ENCODE measurements around the gene TRIM50.
A peak's percentile ranks its signal among the peaks of the same experiment; 100 is the strongest.
"Not testable (repeated sequence)": the region's sequence is repeated elsewhere in the genome, so short reads cannot be mapped to it uniquely, and the experiment has no call there.

TRIM50 gene

DNA sequence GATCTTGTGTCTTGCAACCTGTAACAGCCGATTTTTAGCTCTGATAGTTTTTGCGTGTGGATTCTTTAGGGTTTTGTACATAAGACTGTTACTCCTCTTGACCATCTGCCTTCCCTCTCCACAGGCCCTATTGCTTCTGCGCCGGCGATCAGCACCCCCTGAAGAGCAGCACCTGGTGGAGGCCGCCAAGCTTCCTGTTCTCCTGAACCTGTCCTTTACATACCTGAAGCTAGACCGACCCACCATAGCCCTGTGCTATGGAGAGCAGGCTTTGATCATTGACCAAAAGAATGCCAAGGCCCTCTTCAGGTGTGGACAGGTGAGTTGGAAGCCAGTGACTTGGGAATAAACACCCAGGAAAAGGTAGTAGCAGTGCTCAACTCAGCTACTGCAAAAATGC, 12.6 kb upstream of the TRIM50 start:
- H3K4me1 Mint-ChIP-seq: peaks cover 6% of the 10 kb centered on the region
- no peak overlapping the region for H3K4me3 Mint-ChIP-seq
- no peak overlapping the region for H3K27ac Mint-ChIP-seq
- H3K9me3 Mint-ChIP-seq: no peaks in the 10 kb centered on the region
- DNase-seq (ENCODE audit: low spot score in 2 of 2) (no peak), ATAC-seq (ENCODE audit: low read depth) (no peak)
- peaks cover 7% of the 10 kb centered on the region for H3K27me3 Mint-ChIP-seq
- no peaks in the 10 kb centered on the region for H3K36me3 Mint-ChIP-seq

DNA sequence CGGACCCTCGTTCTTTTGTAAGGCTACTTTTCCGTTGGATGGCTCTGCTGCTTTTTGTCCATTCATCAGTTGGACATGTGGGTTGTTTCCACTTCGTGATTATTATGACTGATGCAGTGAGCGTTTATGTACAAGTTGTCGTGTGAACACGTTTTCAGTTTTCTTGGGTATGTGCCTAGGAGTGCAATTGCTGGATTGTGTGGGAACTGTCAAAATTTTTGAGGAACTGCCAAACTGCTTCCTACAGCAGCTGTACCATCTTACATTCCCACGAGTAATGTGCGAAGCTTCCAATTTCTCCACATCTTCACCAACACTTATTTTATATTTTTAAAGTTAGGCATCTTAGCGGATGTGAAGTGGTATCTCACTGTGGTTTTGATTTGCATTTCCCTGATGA, 10.4 kb upstream of the TRIM50 start:
- ATAC-seq (ENCODE audit: low read depth): no peak
- H3K4me1 Mint-ChIP-seq: peaks cover 6% of the 10 kb centered on the region
- H3K27me3 Mint-ChIP-seq: peaks cover 4% of the 10 kb centered on the region
- no peak overlapping the region for H3K27ac Mint-ChIP-seq
- H3K36me3 Mint-ChIP-seq: no peaks in the 10 kb centered on the region
- H3K4me3 Mint-ChIP-seq: no peak overlapping the region
- no peaks in the 10 kb centered on the region for H3K9me3 Mint-ChIP-seq
- DNase-seq (ENCODE audit: low spot score in 2 of 2): no peak

- DNase-seq (ENCODE audit: low spot score in 2 of 2): no peak
- no peak overlapping the region for H3K27ac Mint-ChIP-seq
- no peaks in the 10 kb centered on the region for H3K36me3 Mint-ChIP-seq
- H3K9me3 Mint-ChIP-seq: no peaks in the 10 kb centered on the region
- no peak overlapping the region for H3K4me3 Mint-ChIP-seq
- ATAC-seq (ENCODE audit: low read depth): no peak
- H3K27me3 Mint-ChIP-seq: peaks cover 1% of the 10 kb centered on the region
- no peaks in the 10 kb centered on the region for H3K4me1 Mint-ChIP-seq
Observed at GRCh38 chr7:73332447-73332846, 4.6 kb upstream of the TRIM50 start.

GRCh38 chr7:73330772-73331171, 2.9 kb upstream of the TRIM50 start:
- DNase-seq (ENCODE audit: low spot score in 2 of 2) (no peak), ATAC-seq (ENCODE audit: low read depth) (no peak)
- Mint-ChIP-seq H3K4me1 (no peaks in the 10 kb centered on the region), H3K9me3 (no peaks in the 10 kb centered on the region), H3K27ac (no peak overlapping the region), H3K27me3 (peaks cover 1% of the 10 kb centered on the region), H3K36me3 (no peaks in the 10 kb centered on the region), H3K4me3 (no peak overlapping the region)

DNA sequence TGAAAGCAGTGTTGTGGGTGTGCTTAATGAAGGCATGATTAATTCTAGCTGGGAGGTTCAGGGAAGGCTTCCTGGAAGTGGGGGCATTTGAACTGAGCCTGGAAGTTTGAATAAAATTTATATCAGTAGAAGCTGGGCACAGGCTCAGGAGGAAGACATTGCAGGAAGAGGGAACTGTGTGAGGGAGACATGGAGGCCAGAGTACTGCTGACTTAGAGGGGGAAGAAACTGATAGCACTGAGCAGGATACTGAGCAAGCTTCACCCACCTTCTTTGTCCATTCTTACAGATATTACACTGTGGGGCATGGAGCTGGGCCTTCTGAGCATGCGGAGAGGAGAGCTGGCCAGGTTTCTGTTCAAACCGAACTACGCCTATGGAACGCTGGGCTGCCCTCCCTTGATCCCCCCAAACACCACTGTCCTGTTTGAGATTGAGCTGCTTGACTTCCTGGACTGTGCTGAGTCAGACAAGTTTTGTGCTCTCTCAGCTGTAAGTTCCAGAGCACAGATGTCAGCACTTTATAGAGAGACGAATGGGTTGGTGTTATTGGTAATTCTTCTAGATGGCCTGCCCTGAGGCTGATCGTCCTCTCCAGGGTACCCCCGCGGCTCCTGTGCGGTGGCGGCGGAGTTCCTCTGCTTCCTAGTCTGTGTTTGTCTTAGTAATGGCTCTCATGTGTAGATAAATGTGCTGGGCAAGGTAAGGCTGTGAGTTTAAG, 2.1 kb upstream of the TRIM50 start:
- H3K27me3 Mint-ChIP-seq: peaks cover 1% of the 10 kb centered on the region
- no peak for ATAC-seq (ENCODE audit: low read depth)
- no peak overlapping the region for H3K27ac Mint-ChIP-seq
- H3K4me3 Mint-ChIP-seq: no peak overlapping the region
- no peak for DNase-seq (ENCODE audit: low spot score in 2 of 2)
- H3K9me3 Mint-ChIP-seq: no peaks in the 10 kb centered on the region
- H3K4me1 Mint-ChIP-seq: no peaks in the 10 kb centered on the region
- H3K36me3 Mint-ChIP-seq: no peaks in the 10 kb centered on the region

- Mint-ChIP-seq H3K4me1 (peaks cover 6% of the 10 kb centered on the region), H3K4me3 (no peak overlapping the region), H3K27me3 (peaks cover 1% of the 10 kb centered on the region), H3K9me3 (no peaks in the 10 kb centered on the region), H3K27ac (no peak overlapping the region), H3K36me3 (no peaks in the 10 kb centered on the region)
- ATAC-seq (ENCODE audit: low read depth) (no peak), DNase-seq (ENCODE audit: low spot score in 2 of 2) (no peak)
Observed at GRCh38 chr7:73328696-73329095, 814 bp upstream of the TRIM50 start.

DNA sequence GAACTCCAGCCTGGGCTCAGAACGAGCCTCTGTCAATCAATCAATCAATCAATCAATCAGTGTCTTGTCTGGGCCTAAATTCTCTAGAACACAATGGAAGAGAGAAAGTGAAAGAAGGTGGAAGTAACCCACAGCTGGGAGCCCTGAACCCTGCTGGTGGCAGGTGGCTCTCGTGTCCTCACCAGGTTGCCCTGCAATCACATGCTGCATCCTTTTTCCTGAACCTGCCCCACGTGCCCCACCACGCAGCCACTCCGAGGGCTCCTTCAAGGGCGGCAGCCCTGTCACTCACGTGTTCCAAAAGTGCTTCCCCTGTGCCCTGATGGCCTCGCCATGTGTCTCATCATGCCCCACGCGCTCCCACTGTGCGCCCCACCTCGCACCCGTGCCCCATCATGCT, 433 bp downstream of the TRIM50 start:
- not testable (repeated sequence) for H3K4me1 Mint-ChIP-seq; H3K9me3 Mint-ChIP-seq; H3K27ac Mint-ChIP-seq; H3K4me3 Mint-ChIP-seq; DNase-seq (ENCODE audit: low spot score in 2 of 2); H3K27me3 Mint-ChIP-seq; H3K36me3 Mint-ChIP-seq
- ATAC-seq (ENCODE audit: low read depth): peak; percentile 50

- not testable (repeated sequence) for H3K36me3 Mint-ChIP-seq; ATAC-seq (ENCODE audit: low read depth); DNase-seq (ENCODE audit: low spot score in 2 of 2); H3K9me3 Mint-ChIP-seq; H3K4me3 Mint-ChIP-seq; H3K27ac Mint-ChIP-seq; H3K27me3 Mint-ChIP-seq; H3K4me1 Mint-ChIP-seq
Observed at GRCh38 chr7:73325424-73325823, 2.5 kb downstream of the TRIM50 start.

DNA sequence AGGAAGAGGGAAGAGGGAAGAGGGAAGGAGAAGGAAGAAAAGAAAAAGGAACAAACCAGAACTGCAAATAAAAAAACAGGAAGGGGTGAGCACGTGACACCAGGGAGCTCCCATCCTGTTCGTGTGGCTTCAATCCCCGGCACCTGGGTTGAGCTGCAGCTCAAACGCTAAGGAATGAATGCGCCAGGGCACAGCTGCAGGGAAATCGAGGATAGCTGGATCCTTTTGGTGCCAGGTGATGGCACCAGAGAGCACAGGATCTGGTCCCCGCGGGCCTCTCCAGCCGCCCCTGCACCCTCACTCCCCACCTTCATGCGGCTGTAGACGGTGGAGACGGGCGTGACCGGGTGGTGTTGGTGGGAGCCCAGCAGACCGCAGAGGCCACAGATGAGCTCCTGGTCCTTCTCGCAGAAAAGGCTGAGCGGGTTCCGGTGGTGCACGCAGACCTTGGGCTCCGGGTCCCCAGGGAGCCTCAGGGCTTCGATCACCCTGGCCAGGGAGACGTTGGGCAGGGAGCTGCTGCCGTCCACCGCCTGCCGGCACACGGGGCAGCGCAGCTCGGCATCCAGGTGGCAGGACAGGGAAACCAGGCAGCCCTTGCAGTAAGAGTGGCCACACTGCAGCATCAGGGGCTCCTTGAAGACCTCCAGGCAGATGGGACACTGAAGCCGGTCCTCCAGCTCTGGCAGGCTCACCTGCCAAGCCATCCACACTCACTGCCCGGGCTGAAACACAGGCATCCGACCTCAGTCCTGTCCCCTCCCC, 3.6 kb downstream of the TRIM50 start:
- H3K4me1 Mint-ChIP-seq, H3K27me3 Mint-ChIP-seq, H3K36me3 Mint-ChIP-seq, H3K9me3 Mint-ChIP-seq, H3K27ac Mint-ChIP-seq: not testable (repeated sequence)
- peak overlapping the region; percentile 83 for H3K4me3 Mint-ChIP-seq
- DNase-seq (ENCODE audit: low spot score in 2 of 2): peak; percentile 27 to 38
- ATAC-seq (ENCODE audit: low read depth): peak; percentile 80

GRCh38 chr7:73323434-73324080, 4.3 kb downstream of the TRIM50 start:
- not testable (repeated sequence) for H3K9me3 Mint-ChIP-seq; H3K27me3 Mint-ChIP-seq; ATAC-seq (ENCODE audit: low read depth); H3K4me1 Mint-ChIP-seq; H3K36me3 Mint-ChIP-seq; H3K27ac Mint-ChIP-seq; DNase-seq (ENCODE audit: low spot score in 2 of 2)
- peak overlapping the region; percentile 83 for H3K4me3 Mint-ChIP-seq

DNA sequence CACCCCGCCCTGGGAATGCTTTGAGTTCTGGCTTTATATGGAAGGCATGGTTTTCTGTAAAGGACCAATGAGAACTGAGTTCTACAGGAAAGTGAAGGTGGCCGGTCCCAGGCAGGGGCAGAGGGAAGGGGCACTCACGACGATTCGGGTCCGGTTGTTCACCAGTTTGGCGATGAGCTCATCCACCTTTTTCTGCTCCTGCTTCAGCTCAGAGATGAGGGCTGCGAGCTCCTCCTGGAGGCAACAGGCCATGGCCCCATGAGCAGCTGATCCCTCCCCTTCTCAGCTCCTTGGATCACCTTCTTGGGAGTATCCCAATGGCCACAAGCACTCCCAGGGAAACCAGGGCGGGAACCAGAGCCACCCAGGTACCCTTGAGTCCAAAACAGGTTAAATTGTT, 7.9 kb downstream of the TRIM50 start:
- not testable (repeated sequence) for H3K4me1 Mint-ChIP-seq, H3K27ac Mint-ChIP-seq

DNA sequence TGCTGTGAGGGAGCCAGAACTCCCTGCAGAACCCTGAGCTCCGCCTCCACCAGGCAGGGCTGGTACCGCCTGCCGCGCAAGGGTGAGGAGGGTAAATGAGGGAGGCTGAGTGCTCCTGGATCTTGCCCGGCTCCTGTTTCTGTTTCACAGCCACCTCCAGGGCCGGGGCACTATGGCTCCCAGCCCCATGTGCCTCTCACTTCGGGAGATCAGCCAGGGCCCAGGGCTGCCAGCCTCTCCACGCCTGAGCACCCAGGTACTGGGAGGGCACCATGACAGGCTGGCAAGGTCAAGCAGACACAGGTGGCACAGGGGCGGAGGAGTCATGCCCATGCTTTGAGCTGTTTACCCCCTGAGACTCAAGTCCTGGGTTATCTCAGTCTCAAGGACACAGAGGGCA, 8.3 kb downstream of the TRIM50 start:
- not testable (repeated sequence) for ATAC-seq (ENCODE audit: low read depth); H3K9me3 Mint-ChIP-seq; H3K27me3 Mint-ChIP-seq; DNase-seq (ENCODE audit: low spot score in 2 of 2); H3K27ac Mint-ChIP-seq; H3K4me1 Mint-ChIP-seq; H3K36me3 Mint-ChIP-seq; H3K4me3 Mint-ChIP-seq

More for the DNA sequence above, 7.9 kb downstream of the TRIM50 start:
- not testable (repeated sequence) for H3K36me3 Mint-ChIP-seq; H3K4me3 Mint-ChIP-seq; H3K27me3 Mint-ChIP-seq; ATAC-seq (ENCODE audit: low read depth); DNase-seq (ENCODE audit: low spot score in 2 of 2); H3K9me3 Mint-ChIP-seq

DNA sequence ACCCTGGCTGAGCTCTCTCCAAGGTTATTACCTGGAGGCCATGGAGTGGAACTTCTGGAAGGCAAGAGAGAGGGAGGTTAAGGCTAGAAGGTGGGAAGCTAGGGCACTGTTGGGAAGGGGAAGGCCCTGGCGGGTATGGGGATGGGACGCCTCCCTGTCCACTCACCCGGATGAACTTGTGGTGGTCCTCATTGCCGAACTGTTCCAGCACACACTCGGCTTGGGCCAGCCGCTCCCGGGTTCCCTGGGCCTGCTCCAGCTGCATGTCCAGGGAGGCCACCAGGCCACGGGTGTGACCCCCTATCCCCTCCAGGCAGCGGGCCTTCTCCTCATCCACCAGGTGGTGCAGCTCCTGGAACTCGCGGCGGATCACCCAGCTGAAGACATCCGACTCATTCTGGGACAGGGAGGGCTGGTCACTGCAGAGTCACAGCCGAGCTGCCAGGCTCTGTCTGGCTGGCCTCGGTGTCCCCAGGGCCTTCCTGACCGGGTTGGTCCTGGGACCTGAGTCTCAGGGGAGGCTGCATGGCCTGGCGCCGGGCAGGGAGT, 9.2 kb downstream of the TRIM50 start:
- not testable (repeated sequence) for H3K36me3 Mint-ChIP-seq; H3K4me1 Mint-ChIP-seq; H3K4me3 Mint-ChIP-seq; H3K27me3 Mint-ChIP-seq; H3K27ac Mint-ChIP-seq; ATAC-seq (ENCODE audit: low read depth); DNase-seq (ENCODE audit: low spot score in 2 of 2); H3K9me3 Mint-ChIP-seq

- no peaks in the 10 kb centered on the region for H3K4me1 Mint-ChIP-seq
- no peaks in the 10 kb centered on the region for H3K36me3 Mint-ChIP-seq
- H3K4me3 Mint-ChIP-seq: no peak overlapping the region
- H3K9me3 Mint-ChIP-seq: no peaks in the 10 kb centered on the region
- ATAC-seq (ENCODE audit: low read depth) (no peak), DNase-seq (ENCODE audit: low spot score in 2 of 2) (no peak)
- H3K27ac Mint-ChIP-seq: no peak overlapping the region
- H3K27me3 Mint-ChIP-seq: no peaks in the 10 kb centered on the region
Observed at GRCh38 chr7:73316521-73316920, 11.4 kb downstream of the TRIM50 start.
